Memory B cell (primary cell): ENCODE data around the gene CAMK1D.
A peak's percentile ranks its signal among the peaks of the same experiment; 100 is the strongest.

Experiments
- ATAC-seq: fragments of 150-1000 bp; cut with Tn5 transposase; 2 replicates; pipeline ENCODE4 v1.10.0; 2021; ENCODE audit warnings: low read depth, mild to moderate bottlenecking, moderate library complexity
- DNase-seq, 2 donors: peaks; one replicate each; pipeline ENCODE4 v3.0.0; 2022; ENCODE audit warnings: low spot score in 2 of 2
- H3K27ac Mint-ChIP-seq: one replicate; pipeline ENCODE4 v1.8.0; 2022; ENCODE audit warnings: mild to moderate bottlenecking, moderate library complexity, mixed read lengths
- H3K27me3 Mint-ChIP-seq: one replicate; pipeline ENCODE4 v1.8.0; 2022; ENCODE audit warnings: mixed read lengths
- H3K36me3 Mint-ChIP-seq: one replicate; pipeline ENCODE4 v1.8.0; 2022; ENCODE audit warnings: mild to moderate bottlenecking, mixed read lengths
- H3K4me1 Mint-ChIP-seq: one replicate; pipeline ENCODE4 v1.8.0; 2022; ENCODE audit warnings: mixed read lengths
- H3K4me3 Mint-ChIP-seq: one replicate; pipeline ENCODE4 v1.8.0; 2022; ENCODE audit warnings: mild to moderate bottlenecking, moderate library complexity, mixed read lengths
- H3K9me3 Mint-ChIP-seq: one replicate; pipeline ENCODE4 v1.8.0; 2022; ENCODE audit warnings: mixed read lengths

Gene CAMK1D

DNA sequence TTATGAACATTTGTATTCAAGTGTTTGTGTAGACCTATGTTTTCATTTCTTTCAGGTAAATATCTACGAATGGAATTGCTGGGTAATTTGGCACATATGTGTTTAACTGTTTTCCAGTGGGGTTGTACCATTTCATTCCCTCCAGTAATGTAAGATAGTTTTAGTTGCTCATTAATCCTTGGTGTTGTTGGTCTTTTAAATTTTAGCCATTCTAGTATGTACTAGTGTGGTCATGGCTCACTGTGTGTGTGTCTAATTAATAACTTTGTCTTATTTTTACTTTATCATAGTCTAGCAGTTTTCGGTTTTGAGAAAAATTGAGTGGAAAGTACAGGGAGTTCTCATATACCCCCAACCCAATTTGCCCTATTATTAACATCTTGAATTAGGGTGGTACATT, 278.8 kb downstream of the CAMK1D start:
- no peaks in the 10 kb centered on the region for H3K27me3 Mint-ChIP-seq
- ATAC-seq, result no peak
- H3K4me1 Mint-ChIP-seq, result peaks cover 34% of the 10 kb centered on the region
- H3K4me3 Mint-ChIP-seq, result no peak overlapping the region
- no peak for DNase-seq
- peaks cover 23% of the 10 kb centered on the region for H3K36me3 Mint-ChIP-seq
- no peak overlapping the region for H3K27ac Mint-ChIP-seq
- H3K9me3 Mint-ChIP-seq, result no peaks in the 10 kb centered on the region

DNA sequence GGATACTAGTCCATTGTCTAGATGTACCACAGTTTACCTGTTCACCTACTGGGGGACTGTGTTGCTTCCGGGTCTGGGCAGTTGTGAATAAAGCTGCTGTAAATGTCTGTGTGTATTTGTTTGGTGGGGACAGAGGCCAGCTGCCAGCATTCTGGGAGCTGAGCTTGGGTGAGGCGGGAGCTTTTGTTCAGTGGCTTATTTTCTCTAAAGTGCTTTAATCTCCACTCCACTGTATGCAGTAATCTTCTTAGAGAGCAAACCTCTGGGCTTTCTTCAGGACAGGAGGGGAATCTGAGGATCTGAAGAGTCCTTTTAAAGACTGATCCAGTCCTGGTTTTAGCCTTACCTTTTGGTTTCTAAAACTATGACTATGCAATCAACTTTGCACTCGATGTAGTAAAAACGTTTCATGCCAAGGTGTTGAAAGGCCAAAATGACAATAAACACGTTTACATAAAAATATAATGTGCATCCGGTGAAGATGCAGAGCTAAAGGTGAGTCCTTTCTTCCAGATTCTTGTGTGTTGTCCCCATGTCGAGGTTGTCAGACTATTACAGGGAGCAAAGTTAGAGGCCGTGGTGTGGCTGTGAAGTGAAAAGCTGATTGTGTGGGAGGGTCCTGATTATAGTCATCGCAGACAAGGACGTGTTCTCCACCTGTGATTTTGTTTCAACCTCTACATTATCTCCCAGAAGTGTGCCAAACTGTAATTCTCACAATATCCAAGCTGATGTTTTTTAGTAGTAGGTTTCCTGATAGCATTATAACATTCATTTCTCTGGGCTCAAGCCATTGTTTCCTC, 279.8 kb downstream of the CAMK1D start:
- Mint-ChIP-seq H3K9me3 (no peaks in the 10 kb centered on the region), H3K27me3 (no peaks in the 10 kb centered on the region), H3K27ac (peak overlapping the region; percentile 30), H3K36me3 (peaks cover 21% of the 10 kb centered on the region), H3K4me3 (no peak overlapping the region), H3K4me1 (peaks cover 33% of the 10 kb centered on the region)
- DNase-seq (no peak), ATAC-seq (no peak)

DNA sequence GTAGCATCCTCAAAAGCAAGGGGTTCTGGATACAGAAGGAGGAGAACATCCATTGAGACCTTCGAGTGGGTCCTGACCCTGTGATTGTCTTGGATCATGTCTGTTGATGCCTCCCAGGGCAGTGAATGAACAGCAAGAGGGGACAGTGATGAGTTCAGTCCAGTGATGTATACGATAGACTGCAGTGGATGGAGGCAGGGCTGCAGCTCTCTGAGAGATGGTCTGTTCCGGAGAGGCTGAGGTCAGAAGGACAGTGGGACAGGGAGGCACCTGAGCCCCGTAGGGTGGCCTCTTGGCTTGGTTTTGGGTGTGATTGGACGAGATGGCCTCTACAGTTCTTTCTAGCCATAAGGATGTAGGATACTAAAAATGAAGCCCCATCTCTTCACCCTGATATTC, 280.4 kb downstream of the CAMK1D start:
- Mint-ChIP-seq H3K9me3 (no peaks in the 10 kb centered on the region), H3K4me3 (no peak overlapping the region), H3K27me3 (no peaks in the 10 kb centered on the region), H3K4me1 (peaks cover 37% of the 10 kb centered on the region), H3K27ac (peak overlapping the region; percentile 30), H3K36me3 (peaks cover 17% of the 10 kb centered on the region)
- ATAC-seq (no peak), DNase-seq (no peak)

DNA sequence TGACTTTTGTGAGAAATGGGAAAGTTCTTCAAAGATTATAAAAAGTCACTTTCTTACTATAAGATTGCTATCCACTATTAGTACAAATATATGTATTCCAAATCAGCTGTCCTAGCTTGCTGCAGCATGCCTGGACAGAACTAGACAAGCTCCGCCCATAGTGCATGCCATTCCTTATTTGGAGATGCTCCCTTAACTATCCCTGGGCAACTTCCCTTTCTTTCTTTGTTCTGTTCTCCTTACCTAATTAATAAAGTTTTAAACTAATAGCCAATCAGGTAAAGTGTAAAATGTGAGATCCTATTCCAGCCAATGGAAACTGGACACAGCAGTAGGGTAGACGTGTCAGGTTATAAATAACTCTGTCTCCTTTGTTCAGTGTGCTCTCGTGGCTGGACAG, 281.9 kb downstream of the CAMK1D start:
- no peak overlapping the region for H3K27ac Mint-ChIP-seq
- H3K27me3 Mint-ChIP-seq, result no peaks in the 10 kb centered on the region
- DNase-seq (no peak), ATAC-seq (no peak)
- H3K4me1 Mint-ChIP-seq, result peaks cover 42% of the 10 kb centered on the region
- no peak overlapping the region for H3K4me3 Mint-ChIP-seq
- no peaks in the 10 kb centered on the region for H3K9me3 Mint-ChIP-seq
- H3K36me3 Mint-ChIP-seq, result peaks cover 13% of the 10 kb centered on the region

DNA sequence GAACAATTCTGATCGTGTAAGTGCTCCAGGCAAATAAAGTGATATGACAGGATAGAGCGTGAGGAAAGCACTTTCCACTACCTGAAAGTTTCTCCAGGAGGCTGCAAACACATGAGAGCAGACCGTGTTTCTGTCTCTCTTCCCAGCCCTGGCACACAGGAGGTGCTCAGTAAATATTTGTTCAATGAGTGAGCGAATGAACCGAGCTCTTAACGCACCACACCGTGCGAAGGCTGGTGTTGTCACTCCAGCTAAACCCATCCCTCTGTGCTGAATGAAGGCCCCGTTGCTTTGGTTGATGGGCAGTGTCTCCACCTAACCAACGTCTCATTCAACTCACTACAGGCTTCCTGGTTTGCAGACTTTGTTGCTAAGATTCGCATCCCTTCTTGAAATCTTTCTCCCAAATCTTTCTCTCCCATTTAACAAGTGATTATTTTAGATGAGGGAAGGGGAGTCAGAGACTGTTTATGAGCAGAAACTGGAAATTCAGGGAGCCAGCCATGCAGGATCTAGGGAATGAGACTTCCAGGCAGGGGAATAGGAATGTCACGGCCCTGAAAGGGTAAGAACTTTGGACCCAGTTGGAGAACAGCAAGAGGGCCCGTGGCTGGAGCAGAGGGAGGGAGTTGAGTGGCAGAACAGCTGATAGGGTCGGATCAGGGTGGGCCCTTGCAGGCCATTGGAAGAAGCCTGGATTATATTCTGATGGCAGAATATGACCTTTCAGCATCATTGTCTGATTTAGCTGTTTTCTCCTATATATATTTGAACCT, 282.6 kb downstream of the CAMK1D start:
- Mint-ChIP-seq H3K4me1 (peaks cover 42% of the 10 kb centered on the region), H3K27me3 (no peaks in the 10 kb centered on the region), H3K9me3 (no peaks in the 10 kb centered on the region), H3K4me3 (no peak overlapping the region), H3K36me3 (peaks cover 13% of the 10 kb centered on the region), H3K27ac (peak overlapping the region; percentile 58)
- DNase-seq, result no peak
- no peak for ATAC-seq

DNA sequence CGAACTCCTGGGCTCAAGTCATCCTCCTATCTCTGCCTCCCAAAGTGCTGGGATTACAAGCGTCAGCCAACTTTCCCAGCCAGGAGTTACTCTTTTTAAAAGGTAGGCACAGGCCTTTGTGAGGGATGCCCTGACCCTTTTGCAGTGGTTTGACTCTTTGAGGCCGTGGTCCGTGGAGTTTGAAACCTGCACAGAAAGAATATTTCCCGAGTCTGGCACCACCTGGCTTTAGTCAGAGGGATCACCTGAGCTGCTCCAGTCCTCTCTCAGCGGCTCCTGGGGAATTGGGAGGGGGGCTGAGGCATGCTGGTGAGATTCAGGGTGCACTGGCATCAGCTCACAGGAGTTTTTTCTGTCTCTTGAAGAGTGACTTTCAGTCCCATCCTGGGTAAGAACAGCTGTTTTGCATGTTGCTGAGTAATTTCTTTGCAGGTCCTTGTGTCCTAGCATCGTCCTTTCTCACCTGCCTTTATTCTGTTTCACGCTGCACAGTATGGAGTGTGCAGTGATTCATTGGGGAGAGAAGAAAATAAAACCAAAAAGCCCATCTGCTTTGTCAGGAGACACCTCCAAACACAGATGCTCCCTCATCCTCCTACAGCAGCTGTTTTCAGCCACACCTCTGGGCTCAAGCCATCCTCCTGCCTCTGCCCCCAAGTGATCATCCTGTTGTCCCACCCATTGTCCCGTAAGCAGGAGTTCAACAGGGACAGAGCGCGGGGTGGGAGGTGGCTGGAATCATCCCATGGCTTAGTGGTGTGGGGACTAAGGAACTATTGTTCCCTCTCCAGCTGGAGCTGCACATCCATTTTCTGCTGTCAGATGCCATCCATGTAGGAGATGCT, 284.7 kb downstream of the CAMK1D start:
- no peak for ATAC-seq
- Mint-ChIP-seq H3K4me3 (peak overlapping the region; percentile 45), H3K4me1 (peaks cover 43% of the 10 kb centered on the region), H3K36me3 (peaks cover 16% of the 10 kb centered on the region), H3K9me3 (no peaks in the 10 kb centered on the region), H3K27ac (peak overlapping the region; percentile 49), H3K27me3 (no peaks in the 10 kb centered on the region)
- no peak for DNase-seq

DNA sequence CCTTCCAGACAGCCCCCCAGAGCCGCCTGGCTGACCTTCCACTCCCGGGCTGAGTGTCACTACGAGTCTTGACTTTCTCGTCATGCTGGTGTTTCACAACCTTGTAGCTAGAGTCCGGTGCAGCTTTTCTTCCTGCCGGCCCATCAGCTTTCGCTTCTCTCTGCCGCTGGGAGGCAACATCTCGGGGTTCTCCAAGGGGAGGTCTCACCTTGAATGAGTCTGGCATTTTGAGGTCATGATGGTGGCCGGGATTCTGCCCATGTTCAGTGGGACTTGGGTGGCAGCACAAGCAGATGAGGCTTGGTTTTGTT, 285.2 kb downstream of the CAMK1D start:
- peak overlapping the region; percentile 49 for H3K27ac Mint-ChIP-seq
- no peaks in the 10 kb centered on the region for H3K27me3 Mint-ChIP-seq
- peaks cover 37% of the 10 kb centered on the region for H3K4me1 Mint-ChIP-seq
- DNase-seq (no peak), ATAC-seq (peak; percentile 24)
- no peaks in the 10 kb centered on the region for H3K9me3 Mint-ChIP-seq
- peaks cover 14% of the 10 kb centered on the region for H3K36me3 Mint-ChIP-seq
- peak overlapping the region; percentile 45 for H3K4me3 Mint-ChIP-seq

DNA sequence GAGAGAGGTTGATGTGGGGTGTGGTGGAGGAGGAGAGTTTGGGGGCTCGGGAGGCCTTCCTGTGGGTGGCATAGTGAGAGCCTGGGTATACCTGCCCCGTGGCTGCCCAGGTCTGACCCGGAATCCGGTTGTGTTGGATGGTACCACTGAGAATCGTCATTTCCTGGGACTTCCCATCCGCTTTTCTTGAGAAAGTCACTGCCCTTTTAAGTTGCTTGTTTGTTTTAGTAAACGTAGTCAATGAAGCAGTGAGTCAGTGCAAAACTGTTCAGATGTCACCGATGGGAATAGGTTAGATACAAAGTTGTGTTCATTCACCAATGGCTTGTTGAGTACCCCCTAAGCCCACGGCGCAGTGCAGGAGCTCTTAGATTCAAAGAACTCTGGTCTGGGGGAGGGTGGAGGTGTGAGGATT, 285.8 kb downstream of the CAMK1D start:
- Mint-ChIP-seq H3K4me3 (peak overlapping the region; percentile 45), H3K4me1 (peaks cover 36% of the 10 kb centered on the region), H3K27ac (peak overlapping the region; percentile 49), H3K9me3 (no peaks in the 10 kb centered on the region), H3K36me3 (peaks cover 12% of the 10 kb centered on the region), H3K27me3 (no peaks in the 10 kb centered on the region)
- DNase-seq (no peak), ATAC-seq (peak; percentile 84)

DNA sequence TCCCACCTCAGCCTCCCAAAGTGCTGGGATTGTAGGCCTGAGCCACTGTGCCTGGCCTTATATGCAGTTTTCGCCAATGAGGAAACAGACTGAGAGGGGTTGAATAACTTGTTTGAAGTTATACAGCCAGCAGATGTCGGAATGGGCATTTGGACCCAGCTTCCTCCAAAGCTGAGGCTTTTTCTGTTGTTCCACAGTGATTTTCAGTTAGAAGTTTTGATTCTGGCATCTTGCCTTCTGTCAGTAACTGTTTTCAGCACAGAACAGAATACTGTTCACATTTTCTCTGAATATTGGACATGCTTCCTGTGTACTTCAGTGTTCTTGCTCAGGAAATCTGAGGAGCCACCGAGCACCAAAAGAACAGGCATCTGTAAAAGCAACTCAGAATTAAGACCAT, 287.2 kb downstream of the CAMK1D start:
- no peak for DNase-seq
- Mint-ChIP-seq H3K27ac (no peak overlapping the region), H3K4me1 (peaks cover 38% of the 10 kb centered on the region), H3K27me3 (no peaks in the 10 kb centered on the region), H3K36me3 (peaks cover 10% of the 10 kb centered on the region), H3K9me3 (no peaks in the 10 kb centered on the region), H3K4me3 (no peak overlapping the region)
- ATAC-seq, result no peak

DNA sequence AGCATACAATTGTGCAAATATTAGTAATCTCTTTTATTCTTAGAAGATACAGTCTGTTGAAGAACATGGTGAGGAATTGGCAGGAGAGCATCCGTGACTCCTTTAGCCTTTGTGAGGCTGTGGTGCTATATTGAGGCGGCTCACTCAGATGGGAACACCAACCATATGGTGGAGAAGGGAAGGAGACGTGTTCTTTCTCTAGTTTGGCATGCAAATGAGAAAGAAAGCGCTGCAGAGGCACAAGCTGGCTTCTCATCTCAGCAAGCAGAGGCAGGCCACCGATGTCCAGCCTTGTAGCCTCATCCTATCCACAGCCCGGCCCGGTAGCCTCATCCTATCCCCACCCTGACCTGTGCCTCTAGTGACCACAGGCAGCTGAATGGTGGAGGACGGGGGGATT, 288.3 kb downstream of the CAMK1D start:
- Mint-ChIP-seq H3K4me1 (peaks cover 38% of the 10 kb centered on the region), H3K27me3 (no peaks in the 10 kb centered on the region), H3K27ac (no peak overlapping the region)

DNA sequence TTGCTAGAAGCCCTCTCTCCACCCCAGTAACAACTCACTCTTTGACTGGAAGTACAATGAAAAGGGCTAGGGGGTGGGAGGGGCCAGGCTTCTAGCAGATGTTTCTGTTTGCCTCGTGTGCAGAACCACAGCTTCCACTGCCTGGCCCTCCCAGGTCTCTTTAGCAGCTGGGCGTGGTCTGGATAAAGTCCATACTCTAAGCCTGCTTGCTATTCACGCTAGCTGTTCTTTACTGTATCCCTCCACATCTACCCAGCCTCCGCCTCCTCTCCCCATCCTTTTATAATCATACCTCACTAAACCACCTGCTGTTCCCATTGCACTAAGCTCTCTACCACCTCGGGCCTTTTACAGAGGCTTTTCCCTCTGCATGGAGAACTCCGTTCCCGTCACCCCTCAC, 288.8 kb downstream of the CAMK1D start:
- peaks cover 7% of the 10 kb centered on the region for H3K36me3 Mint-ChIP-seq
- DNase-seq (no peak), ATAC-seq (no peak)
- no peak overlapping the region for H3K4me3 Mint-ChIP-seq
- no peaks in the 10 kb centered on the region for H3K9me3 Mint-ChIP-seq
- no peaks in the 10 kb centered on the region for H3K27me3 Mint-ChIP-seq
- H3K27ac Mint-ChIP-seq, result no peak overlapping the region
- peaks cover 35% of the 10 kb centered on the region for H3K4me1 Mint-ChIP-seq

More for the DNA sequence above, 288.3 kb downstream of the CAMK1D start:
- Mint-ChIP-seq H3K9me3 (no peaks in the 10 kb centered on the region), H3K36me3 (peaks cover 9% of the 10 kb centered on the region), H3K4me3 (no peak overlapping the region)
- no peak for ATAC-seq
- DNase-seq, result no peak

DNA sequence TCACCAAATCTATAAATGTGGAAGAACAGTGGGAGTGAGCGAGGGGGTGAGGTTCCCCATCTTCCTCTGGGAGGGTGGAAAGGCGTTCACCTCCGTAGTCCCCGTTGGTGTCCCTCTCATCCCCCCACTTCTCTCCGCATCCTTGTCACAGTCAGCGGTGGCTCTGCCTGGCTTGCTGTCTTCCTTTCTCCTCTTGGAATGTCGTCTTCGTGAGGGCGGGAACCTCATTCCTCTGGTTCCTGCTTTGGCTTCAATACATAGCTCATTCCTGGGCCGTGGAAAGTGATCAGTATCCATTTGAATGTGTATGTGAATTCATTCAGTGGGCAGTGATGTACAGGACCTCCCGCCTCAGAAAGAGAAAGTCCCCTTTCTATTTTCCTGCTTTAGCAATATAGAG, 289.4 kb downstream of the CAMK1D start:
- H3K27me3 Mint-ChIP-seq, result no peaks in the 10 kb centered on the region
- H3K4me1 Mint-ChIP-seq, result peaks cover 35% of the 10 kb centered on the region
- no peaks in the 10 kb centered on the region for H3K9me3 Mint-ChIP-seq
- DNase-seq, result no peak
- peaks cover 7% of the 10 kb centered on the region for H3K36me3 Mint-ChIP-seq
- no peak overlapping the region for H3K27ac Mint-ChIP-seq
- H3K4me3 Mint-ChIP-seq, result no peak overlapping the region
- no peak for ATAC-seq

DNA sequence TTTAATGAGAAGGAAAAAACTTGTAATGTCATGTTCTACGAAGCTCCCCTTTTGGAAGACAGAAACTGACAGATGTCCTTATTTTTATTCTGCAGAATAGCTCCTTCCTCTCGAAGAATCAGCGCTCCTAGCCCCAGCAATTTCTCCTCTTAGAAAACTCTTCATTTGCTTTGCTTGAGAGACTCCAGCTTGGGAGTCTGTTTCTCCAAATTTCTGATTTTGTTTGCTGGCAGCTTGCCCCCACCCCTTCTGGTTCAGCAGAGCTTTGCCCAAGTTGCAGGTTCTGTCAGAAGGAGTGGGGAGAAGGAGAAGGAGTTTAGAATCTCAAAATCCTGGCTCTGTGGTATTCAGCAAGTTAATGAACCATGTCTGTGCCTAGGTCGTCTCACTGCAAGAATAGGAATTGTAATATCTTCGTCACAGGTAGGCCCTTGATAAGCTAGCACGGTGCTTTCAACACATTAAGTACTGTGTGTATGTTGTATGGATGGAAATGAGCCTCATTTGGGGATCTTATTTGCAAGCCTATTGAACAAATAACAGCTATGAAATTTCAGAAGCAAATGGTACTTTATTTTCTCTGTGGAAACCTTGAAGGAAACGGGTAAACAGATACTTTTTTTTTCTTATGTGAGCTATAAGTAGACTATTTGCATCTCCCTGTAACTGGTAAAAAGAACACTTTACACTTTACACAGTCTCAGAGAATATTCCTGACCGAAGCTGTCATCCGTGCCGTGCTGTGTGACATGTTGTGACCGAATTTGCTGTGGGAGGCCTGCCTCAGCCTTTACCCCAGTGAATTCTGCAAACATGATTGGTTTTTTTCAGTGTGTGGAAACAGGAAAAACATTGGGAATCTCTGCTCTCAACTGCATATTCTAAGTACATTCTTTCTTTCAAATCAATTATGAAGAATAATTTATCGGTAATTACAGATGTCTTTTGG, 290.9 kb downstream of the CAMK1D start:
- H3K9me3 Mint-ChIP-seq, result no peaks in the 10 kb centered on the region
- ATAC-seq (no peak), DNase-seq (no peak)
- H3K36me3 Mint-ChIP-seq, result peaks cover 5% of the 10 kb centered on the region
- peaks cover 29% of the 10 kb centered on the region for H3K4me1 Mint-ChIP-seq
- H3K27ac Mint-ChIP-seq, result no peak overlapping the region
- H3K4me3 Mint-ChIP-seq, result no peak overlapping the region
- no peaks in the 10 kb centered on the region for H3K27me3 Mint-ChIP-seq
